ENCODE results near the gene MAPK1. TPM values are rescaled to one million over a fixed set of nuclear protein-coding genes. Genes with fewer than 3 reads are reported as not detected.
"Not testable (repeated sequence)": the region's sequence is repeated elsewhere in the genome, so short reads cannot be mapped to it uniquely, and the experiment has no call there.

The MAPK1 gene
- total RNA-seq, 2 experiments from 2014 or later: 141 to 144 TPM

GRCh38 chr22:21735200-21736083 is 132.0 kb downstream of the MAPK1 start, which contains the start of gene YPEL1:
Gene YPEL1 (minus strand): TSS chr22:21735794. CDS start chr22:21710744, 25,050 bp downstream.
- peaks cover 19% of the 10 kb centered on the region for H3K4me1 Mint-ChIP-seq (ENCODE audit: low read depth)
- no peaks in the 10 kb centered on the region for H3K36me3 Mint-ChIP-seq (ENCODE audit: low read depth)
- no peaks in the 10 kb centered on the region for H3K9me3 Mint-ChIP-seq (ENCODE audit: insufficient read depth)
- ATAC-seq: peak; percentile 95
- H3K27ac Mint-ChIP-seq: peak within 1 kb of the TSS; percentile 86
- peaks cover 24% of the 10 kb centered on the region for H3K27me3 Mint-ChIP-seq (ENCODE audit: low read depth)
- H3K4me3 Mint-ChIP-seq: peak within 1 kb of the TSS; percentile 89
- POLR2A ChIA-PET: interaction anchor here (0.6 to 1.9 kb wide), 6 partner anchors 27 to 207 kb away, joined by 3 to 6 read pairs (median 5); partner anchors contain the start of gene MAPK1
- peak; percentile 95 for DNase-seq
- CTCF ChIA-PET: interaction anchor here (1.1 to 2.2 kb wide), 3 partner anchors 9 to 217 kb away, joined by 3 to 8 read pairs (median 8); partner anchors contain the start of gene PPM1F

- Mint-ChIP-seq H3K9me3 (ENCODE audit: insufficient read depth) (no peaks in the 10 kb centered on the region), H3K27me3 (ENCODE audit: low read depth) (peaks cover 21% of the 10 kb centered on the region), H3K36me3 (ENCODE audit: low read depth) (no peaks in the 10 kb centered on the region), H3K4me3 (peak overlapping the region; percentile 89), H3K27ac (peak overlapping the region; percentile 86), H3K4me1 (ENCODE audit: low read depth) (peaks cover 19% of the 10 kb centered on the region)
- no peak for ATAC-seq
- ChIA-PET POLR2A (interaction anchor here (0.8 to 1.9 kb wide), 4 partner anchors 28 to 208 kb away, joined by 3 to 6 read pairs (median 6); no protein-coding TSS in a partner anchor), CTCF (interaction anchor here (0.9 to 2.2 kb wide), 4 partner anchors 8 to 218 kb away, joined by 3 to 8 read pairs (median 6); partner anchors contain the start of gene PPM1F)
- DNase-seq: peak; percentile 31
Observed at GRCh38 chr22:21734540-21735199, 132.8 kb downstream of the MAPK1 start.

GRCh38 chr22:21731503-21731902 is 135.9 kb downstream of the MAPK1 start:
- ChIA-PET CTCF (no interaction called here), POLR2A (no interaction called here)
- Mint-ChIP-seq H3K27me3 (ENCODE audit: low read depth) (peaks cover 4% of the 10 kb centered on the region), H3K4me1 (ENCODE audit: low read depth) (peaks cover 21% of the 10 kb centered on the region), H3K9me3 (ENCODE audit: insufficient read depth) (no peaks in the 10 kb centered on the region), H3K36me3 (ENCODE audit: low read depth) (no peaks in the 10 kb centered on the region), H3K4me3 (no peak overlapping the region), H3K27ac (no peak overlapping the region)
- no peak for DNase-seq
- no peak for ATAC-seq

GRCh38 chr22:21730535-21731308 is 136.7 kb downstream of the MAPK1 start:
- Mint-ChIP-seq H3K36me3 (ENCODE audit: low read depth) (no peaks in the 10 kb centered on the region), H3K4me3 (no peak overlapping the region), H3K27me3 (ENCODE audit: low read depth) (peaks cover 4% of the 10 kb centered on the region), H3K9me3 (ENCODE audit: insufficient read depth) (no peaks in the 10 kb centered on the region), H3K27ac (no peak overlapping the region), H3K4me1 (ENCODE audit: low read depth) (peaks cover 22% of the 10 kb centered on the region)
- CTCF ChIA-PET: interaction anchor here (1.2 kb wide), 1 partner anchor 208 kb away, joined by 3 read pairs; no protein-coding TSS in a partner anchor
- POLR2A ChIA-PET: no interaction called here
- ATAC-seq (no peak), DNase-seq (no peak)

- H3K9me3 Mint-ChIP-seq (ENCODE audit: insufficient read depth); CTCF ChIA-PET; H3K27me3 Mint-ChIP-seq (ENCODE audit: low read depth); POLR2A ChIA-PET; DNase-seq; H3K36me3 Mint-ChIP-seq (ENCODE audit: low read depth); H3K4me3 Mint-ChIP-seq; ATAC-seq; H3K27ac Mint-ChIP-seq: not testable (repeated sequence)
- peaks cover 12% of the 10 kb centered on the region for H3K4me1 Mint-ChIP-seq (ENCODE audit: low read depth)
Observed at GRCh38 chr22:21729184-21729583, 138.3 kb downstream of the MAPK1 start.

GRCh38 chr22:21728270-21728669 is 139.2 kb downstream of the MAPK1 start:
- ATAC-seq: no peak
- Mint-ChIP-seq H3K4me3 (no peak overlapping the region), H3K36me3 (ENCODE audit: low read depth) (no peaks in the 10 kb centered on the region), H3K27me3 (ENCODE audit: low read depth) (peaks cover under 1% of the 10 kb centered on the region), H3K9me3 (ENCODE audit: insufficient read depth) (no peaks in the 10 kb centered on the region), H3K27ac (no peak overlapping the region), H3K4me1 (ENCODE audit: low read depth) (peaks cover 8% of the 10 kb centered on the region)
- ChIA-PET CTCF (interaction anchor here (2.2 kb wide), 1 partner anchor 81 kb away, joined by 8 read pairs; no protein-coding TSS in a partner anchor), POLR2A (no interaction called here)
- no peak for DNase-seq

GRCh38 chr22:21727768-21728167 is 139.7 kb downstream of the MAPK1 start:
- ATAC-seq (no peak), DNase-seq (no peak)
- Mint-ChIP-seq H3K36me3 (ENCODE audit: low read depth) (no peaks in the 10 kb centered on the region), H3K4me1 (ENCODE audit: low read depth) (peaks cover 8% of the 10 kb centered on the region), H3K27me3 (ENCODE audit: low read depth) (no peaks in the 10 kb centered on the region), H3K9me3 (ENCODE audit: insufficient read depth) (no peaks in the 10 kb centered on the region), H3K27ac (no peak overlapping the region), H3K4me3 (no peak overlapping the region)
- ChIA-PET POLR2A (no interaction called here), CTCF (interaction anchor here (2.2 kb wide), 1 partner anchor 81 kb away, joined by 8 read pairs; no protein-coding TSS in a partner anchor)

- POLR2A ChIA-PET: interaction anchor here (0.5 kb wide), 1 partner anchor 31 kb away, joined by 3 read pairs; no protein-coding TSS in a partner anchor
- CTCF ChIA-PET: interaction anchor here (0.9 to 2.2 kb wide), 8 partner anchors 8 to 148 kb away, joined by 3 to 8 read pairs (median 4); partner anchors contain the start of gene YPEL1
Observed at GRCh38 chr22:21727159-21727558, 140.3 kb downstream of the MAPK1 start.

GRCh38 chr22:21726650-21727049 is 140.8 kb downstream of the MAPK1 start:
- POLR2A ChIA-PET: interaction anchor here (0.5 kb wide), 1 partner anchor 32 kb away, joined by 3 read pairs; no protein-coding TSS in a partner anchor

More at GRCh38 chr22:21727159-21727558, 140.3 kb downstream of the MAPK1 start:
- DNase-seq (no peak), ATAC-seq (no peak)
- Mint-ChIP-seq H3K9me3 (ENCODE audit: insufficient read depth) (no peaks in the 10 kb centered on the region), H3K27ac (no peak overlapping the region), H3K36me3 (ENCODE audit: low read depth) (no peaks in the 10 kb centered on the region), H3K27me3 (ENCODE audit: low read depth) (no peaks in the 10 kb centered on the region), H3K4me3 (no peak overlapping the region), H3K4me1 (ENCODE audit: low read depth) (peaks cover 8% of the 10 kb centered on the region)

GRCh38 chr22:21725956-21726649 is 141.3 kb downstream of the MAPK1 start:
- Mint-ChIP-seq H3K27me3 (ENCODE audit: low read depth) (no peaks in the 10 kb centered on the region), H3K4me3 (no peak overlapping the region), H3K9me3 (ENCODE audit: insufficient read depth) (no peaks in the 10 kb centered on the region), H3K4me1 (ENCODE audit: low read depth) (peaks cover 8% of the 10 kb centered on the region), H3K36me3 (ENCODE audit: low read depth) (no peaks in the 10 kb centered on the region), H3K27ac (no peak overlapping the region)
- DNase-seq (no peak), ATAC-seq (no peak)
- CTCF ChIA-PET: interaction anchor here (0.6 to 2.2 kb wide), 11 partner anchors 8 to 216 kb away, joined by 3 to 8 read pairs (median 3); partner anchors contain the start of gene YPEL1
- POLR2A ChIA-PET: no interaction called here

More at GRCh38 chr22:21726650-21727049, 140.8 kb downstream of the MAPK1 start:
- Mint-ChIP-seq H3K4me1 (ENCODE audit: low read depth) (peaks cover 8% of the 10 kb centered on the region), H3K27me3 (ENCODE audit: low read depth) (no peaks in the 10 kb centered on the region), H3K27ac (no peak overlapping the region), H3K9me3 (ENCODE audit: insufficient read depth) (no peaks in the 10 kb centered on the region), H3K4me3 (no peak overlapping the region), H3K36me3 (ENCODE audit: low read depth) (no peaks in the 10 kb centered on the region)
- DNase-seq (peak; percentile 69), ATAC-seq (peak; percentile 95)
- CTCF ChIA-PET: interaction anchor here (0.6 to 2.2 kb wide), 9 partner anchors 9 to 216 kb away, joined by 3 to 8 read pairs (median 3); partner anchors contain the start of gene YPEL1

All from activated CD8-positive, alpha-beta T cell treated with anti-CD3 and anti-CD28 coated beads, Interleukin-2, amount 10 ng/mL, durations not matched to agents 7 days and 5 days (primary cell).